ENCODE results near the gene DOP1A. TPM values are rescaled to one million over a fixed set of nuclear protein-coding genes. Genes with fewer than 3 reads are reported as not detected.

DOP1A gene
- total RNA-seq, 1 donor from 2014 or later: 4.4 TPM

- TF ChIP-seq CTCF (conservative IDR thresholded peaks at IDR 0.05; ENCODE audit: low read depth, low read length): no peak
- DNase-seq (ENCODE audit: low read depth): no peak
Measured at GRCh38 chr6:83138758-83139157, 71.3 kb downstream of the DOP1A start.

GRCh38 chr6:83151114-83151513 is 83.6 kb downstream of the DOP1A start:
- H3K4me3 ChIP-seq (ENCODE audit: low read depth, low read length): no peak overlapping the region
- no peak for TF ChIP-seq CTCF (conservative IDR thresholded peaks at IDR 0.05; ENCODE audit: low read depth, low read length)
- DNase-seq (ENCODE audit: low read depth): no peak

More at GRCh38 chr6:83138758-83139157, 71.3 kb downstream of the DOP1A start:
- H3K4me3 ChIP-seq (ENCODE audit: low read depth, low read length): no peak overlapping the region

- no peak overlapping the region for H3K4me3 ChIP-seq (ENCODE audit: low read depth, low read length)
- TF ChIP-seq CTCF (conservative IDR thresholded peaks at IDR 0.05; ENCODE audit: low read depth, low read length): no peak
- DNase-seq (ENCODE audit: low read depth): no peak
Measured at GRCh38 chr6:83152913-83153312, 85.4 kb downstream of the DOP1A start.

- TF ChIP-seq CTCF (conservative IDR thresholded peaks at IDR 0.05; ENCODE audit: low read depth, low read length): no peak
- no peak for DNase-seq (ENCODE audit: low read depth)
- H3K4me3 ChIP-seq (ENCODE audit: low read depth, low read length): no peak overlapping the region
Measured at GRCh38 chr6:83153883-83154521, 86.5 kb downstream of the DOP1A start.

- TF ChIP-seq CTCF (conservative IDR thresholded peaks at IDR 0.05; ENCODE audit: low read depth, low read length): no peak
- no peak overlapping the region for H3K4me3 ChIP-seq (ENCODE audit: low read depth, low read length)
- no peak for DNase-seq (ENCODE audit: low read depth)
Measured at GRCh38 chr6:83155794-83156193, 88.3 kb downstream of the DOP1A start.

GRCh38 chr6:83160167-83160566 is 92.7 kb downstream of the DOP1A start:
- no peak for TF ChIP-seq CTCF (conservative IDR thresholded peaks at IDR 0.05; ENCODE audit: low read depth, low read length)
- DNase-seq (ENCODE audit: low read depth): no peak
- no peak overlapping the region for H3K4me3 ChIP-seq (ENCODE audit: low read depth, low read length)

- H3K4me3 ChIP-seq (ENCODE audit: low read depth, low read length): no peak overlapping the region
- DNase-seq (ENCODE audit: low read depth): no peak
- no peak for TF ChIP-seq CTCF (conservative IDR thresholded peaks at IDR 0.05; ENCODE audit: low read depth, low read length)
Measured at GRCh38 chr6:83167726-83168278, 100.3 kb downstream of the DOP1A start.

Measured in epithelial cell of proximal tubule (primary cell).